Measurements from ENCODE around the gene HECTD3. TPM values are rescaled to one million over a fixed set of nuclear protein-coding genes. Genes with fewer than 3 reads are reported as not detected.

Gene HECTD3
- total and polyA plus RNA-seq, 9 of the 15 experiments (the other 6 are each of a cell fraction or from before 2014, with no cell fraction given) = 6.3 to 50.8 (median 18.9) TPM

DNA sequence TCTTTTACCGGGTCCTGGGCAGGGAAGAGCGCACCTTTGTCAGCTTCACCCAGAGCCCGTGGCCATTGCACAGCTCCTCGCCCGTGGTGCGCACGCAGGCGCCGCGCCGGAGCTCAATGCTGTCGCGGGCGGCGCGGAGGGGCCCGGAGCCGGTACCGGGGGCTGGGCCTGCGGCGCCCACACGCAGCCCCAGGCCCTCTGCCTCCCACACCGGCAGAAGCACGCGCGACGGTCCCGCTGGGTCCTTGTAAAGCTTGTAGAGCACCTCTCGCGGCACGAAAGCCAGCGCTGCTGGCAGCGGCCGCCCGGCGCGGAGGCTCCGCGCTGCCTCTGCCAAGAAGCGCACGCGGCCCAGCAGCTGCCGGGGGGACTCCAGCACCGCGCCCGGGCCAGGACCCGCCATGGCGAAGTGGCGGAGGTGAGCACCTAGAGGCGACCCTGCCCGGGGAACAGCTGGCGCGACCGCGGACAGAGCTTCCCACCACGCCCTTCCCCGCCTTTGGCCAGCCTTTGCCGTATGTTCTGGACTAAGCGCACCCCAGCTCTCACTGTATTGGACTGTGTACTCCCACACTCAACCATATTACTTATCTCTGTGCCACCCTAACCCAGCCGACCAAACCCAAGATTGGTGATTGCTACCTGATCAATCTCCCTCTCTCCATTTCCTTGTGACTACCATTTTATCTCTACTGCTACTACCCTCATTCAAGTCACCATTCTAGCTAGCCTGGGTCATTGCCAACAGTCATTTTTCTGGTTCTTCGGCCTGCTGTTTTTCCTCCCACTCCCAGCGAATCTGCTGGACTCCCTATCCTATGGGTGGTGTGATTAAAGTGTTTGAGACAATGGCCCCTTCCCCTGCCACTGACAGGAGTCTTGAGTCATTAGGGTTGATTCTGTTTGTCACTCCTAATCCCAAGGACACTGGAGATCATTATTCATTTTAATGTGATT lies at the start of gene HECTD3 (continued):
- TF ChIP-seq, protein P1, sequence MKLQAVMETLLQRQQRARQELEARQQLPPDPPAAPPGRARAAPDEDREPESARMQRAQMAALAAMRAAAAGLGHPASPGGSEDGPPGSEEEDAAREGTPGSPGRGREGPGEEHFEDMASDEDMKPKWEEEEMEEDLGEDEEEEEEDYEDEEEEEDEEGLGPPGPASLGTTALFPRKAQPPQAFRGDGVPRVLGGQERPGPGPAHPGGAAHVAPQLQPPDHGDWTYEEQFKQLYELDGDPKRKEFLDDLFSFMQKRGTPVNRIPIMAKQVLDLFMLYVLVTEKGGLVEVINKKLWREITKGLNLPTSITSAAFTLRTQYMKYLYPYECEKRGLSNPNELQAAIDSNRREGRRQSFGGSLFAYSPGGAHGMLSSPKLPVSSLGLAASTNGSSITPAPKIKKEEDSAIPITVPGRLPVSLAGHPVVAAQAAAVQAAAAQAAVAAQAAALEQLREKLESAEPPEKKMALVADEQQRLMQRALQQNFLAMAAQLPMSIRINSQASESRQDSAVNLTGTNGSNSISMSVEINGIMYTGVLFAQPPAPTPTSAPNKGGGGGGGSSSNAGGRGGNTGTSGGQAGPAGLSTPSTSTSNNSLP (IDR thresholded peaks at IDR 0.05; ENCODE audit: borderline replicate concordance, low read depth, low read length) = no peak
- TF ChIP-seq MECOM (CRISPR knock-in tag; IDR thresholded peaks at IDR 0.05) = no peak
- TF ChIP-seq TEAD2 (tag; IDR thresholded peaks at IDR 0.05) = no peak
- TF ChIP-seq PTRF (tag; IDR thresholded peaks at IDR 0.05) = no peak
- TF ChIP-seq DMBX1 (CRISPR knock-in tag; IDR thresholded peaks at IDR 0.05; ENCODE audit: borderline replicate concordance) = no peak
- TF ChIP-seq BCOR (IDR thresholded peaks at IDR 0.05) = peak; percentile 53; the same call in 1 of the 2 replicates
- no peak for TF ChIP-seq ZNF197 (CRISPR knock-in tag; IDR thresholded peaks at IDR 0.05; ENCODE audit: low read depth)
- TF ChIP-seq, protein P2, sequence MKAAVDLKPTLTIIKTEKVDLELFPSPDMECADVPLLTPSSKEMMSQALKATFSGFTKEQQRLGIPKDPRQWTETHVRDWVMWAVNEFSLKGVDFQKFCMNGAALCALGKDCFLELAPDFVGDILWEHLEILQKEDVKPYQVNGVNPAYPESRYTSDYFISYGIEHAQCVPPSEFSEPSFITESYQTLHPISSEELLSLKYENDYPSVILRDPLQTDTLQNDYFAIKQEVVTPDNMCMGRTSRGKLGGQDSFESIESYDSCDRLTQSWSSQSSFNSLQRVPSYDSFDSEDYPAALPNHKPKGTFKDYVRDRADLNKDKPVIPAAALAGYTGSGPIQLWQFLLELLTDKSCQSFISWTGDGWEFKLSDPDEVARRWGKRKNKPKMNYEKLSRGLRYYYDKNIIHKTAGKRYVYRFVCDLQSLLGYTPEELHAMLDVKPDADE (conservative IDR thresholded peaks at IDR 0.05; ENCODE audit: control insufficient read depth, low read depth, low read length) = peak; percentile 85
- TF ChIP-seq ERF (CRISPR knock-in tag; IDR thresholded peaks at IDR 0.05) = peak; percentile 36; the same call in 1 of the 2 replicates
- TF ChIP-seq CREM (IDR thresholded peaks at IDR 0.05; ENCODE audit: low read depth) = peak; percentile 75
- TF ChIP-seq TAL1 (IDR thresholded peaks at IDR 0.05) = peak; percentile 18; the same call in 1 of the 2 replicates
- TF ChIP-seq ZNF23 (CRISPR knock-in tag; IDR thresholded peaks at IDR 0.05) = no peak
- TF ChIP-seq MCM3 (IDR thresholded peaks at IDR 0.05) = no peak
- TF ChIP-seq BCL6 (CRISPR knock-in tag; IDR thresholded peaks at IDR 0.05) = no peak
- no peak for TF ChIP-seq CREBBP (IDR thresholded peaks at IDR 0.05; ENCODE audit: low read depth, low read length)
- TF ChIP-seq FOXJ2 (tag; IDR thresholded peaks at IDR 0.05) = peak; percentile 91
- no peak for TF ChIP-seq C11orf30 (IDR thresholded peaks at IDR 0.05; ENCODE audit: low read depth)
- TF ChIP-seq ZC3H11A (IDR thresholded peaks at IDR 0.05; ENCODE audit: low read depth, low read length) = no peak
- peak; percentile 51 for TF ChIP-seq NFRKB (IDR thresholded peaks at IDR 0.05; ENCODE audit: low read depth)
- no peak for TF ChIP-seq SIX5 (IDR thresholded peaks at IDR 0.05; ENCODE audit: borderline replicate concordance in 1 of 2, insufficient read depth in 1 of 2, low read depth in 1 of 2, low read length in 2 of 2)
- no peak for TF ChIP-seq TSC22D4 (tag; IDR thresholded peaks at IDR 0.05)
- no peak; the same call in 1 of the 2 replicates for TF ChIP-seq CTBP1 (IDR thresholded peaks at IDR 0.05; ENCODE audit: borderline replicate concordance)
- TF ChIP-seq, protein P3, sequence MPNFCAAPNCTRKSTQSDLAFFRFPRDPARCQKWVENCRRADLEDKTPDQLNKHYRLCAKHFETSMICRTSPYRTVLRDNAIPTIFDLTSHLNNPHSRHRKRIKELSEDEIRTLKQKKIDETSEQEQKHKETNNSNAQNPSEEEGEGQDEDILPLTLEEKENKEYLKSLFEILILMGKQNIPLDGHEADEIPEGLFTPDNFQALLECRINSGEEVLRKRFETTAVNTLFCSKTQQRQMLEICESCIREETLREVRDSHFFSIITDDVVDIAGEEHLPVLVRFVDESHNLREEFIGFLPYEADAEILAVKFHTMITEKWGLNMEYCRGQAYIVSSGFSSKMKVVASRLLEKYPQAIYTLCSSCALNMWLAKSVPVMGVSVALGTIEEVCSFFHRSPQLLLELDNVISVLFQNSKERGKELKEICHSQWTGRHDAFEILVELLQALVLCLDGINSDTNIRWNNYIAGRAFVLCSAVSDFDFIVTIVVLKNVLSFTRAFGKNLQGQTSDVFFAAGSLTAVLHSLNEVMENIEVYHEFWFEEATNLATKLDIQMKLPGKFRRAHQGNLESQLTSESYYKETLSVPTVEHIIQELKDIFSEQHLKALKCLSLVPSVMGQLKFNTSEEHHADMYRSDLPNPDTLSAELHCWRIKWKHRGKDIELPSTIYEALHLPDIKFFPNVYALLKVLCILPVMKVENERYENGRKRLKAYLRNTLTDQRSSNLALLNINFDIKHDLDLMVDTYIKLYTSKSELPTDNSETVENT (CRISPR knock-in tag; IDR thresholded peaks at IDR 0.05) = peak; percentile 24; the same call in 1 of the 2 replicates
- no peak for TF ChIP-seq KDM1A (IDR thresholded peaks at IDR 0.05)
